AG09309 (cell line): Measurements from ENCODE around the gene CNIH3.
"Not testable (repeated sequence)": the region's sequence is repeated elsewhere in the genome, so short reads cannot be mapped to it uniquely, and the experiment has no call there.

ENCODE experiments used
- DNase-seq: peaks from one replicate; pipeline ENCODE4 v3.0.0-alpha.2; 2010; ENCODE audit warnings: low read depth
- H3K4me3 ChIP-seq: 2 replicates; pipeline ENCODE4 v1.5.1; 2011; ENCODE audit warnings: mild to moderate bottlenecking, low read depth, low read length, moderate library complexity; ENCODE audit not compliant: control insufficient read depth
- CTCF ChIP-seq: IDR thresholded peaks from 2 replicates; pipeline ENCODE4 v1.5.1; 2011; ENCODE audit warnings: mild to moderate bottlenecking, low read depth, low read length, inconsistent platforms; ENCODE audit not compliant: insufficient read depth, control insufficient read depth; ENCODE audit errors: missing control alignments

CNIH3 gene

GRCh38 chr1:224615861-224616755, at the start of gene CNIH3:
Gene CNIH3, plus strand, starts transcription at chr1:224616317. Its CDS starts 858 bp downstream, at chr1:224617175.
- no peak for TF ChIP-seq CTCF
- H3K4me3 ChIP-seq, result peak within 1 kb of the TSS; percentile 68
- no peak for DNase-seq

GRCh38 chr1:224566492-224566891, 49.6 kb upstream of the CNIH3 start:
- DNase-seq, H3K4me3 ChIP-seq: not testable (repeated sequence)

- no peak for TF ChIP-seq CTCF
- no peak overlapping the region for H3K4me3 ChIP-seq
- DNase-seq, result no peak
These were observed 46.8 kb upstream of the CNIH3 start for GRCh38 chr1:224569276-224569675.

GRCh38 chr1:224571975-224572374, 44.1 kb upstream of the CNIH3 start:
- not testable (repeated sequence) for H3K4me3 ChIP-seq, DNase-seq

- DNase-seq, result no peak
- TF ChIP-seq CTCF, result no peak
- H3K4me3 ChIP-seq, result no peak overlapping the region
These were observed 36.6 kb upstream of the CNIH3 start for GRCh38 chr1:224579526-224579925.

GRCh38 chr1:224580006-224580405, 36.1 kb upstream of the CNIH3 start:
- no peak for TF ChIP-seq CTCF
- H3K4me3 ChIP-seq, result no peak overlapping the region
- no peak for DNase-seq

- H3K4me3 ChIP-seq, result no peak overlapping the region
- DNase-seq, result no peak
- no peak for TF ChIP-seq CTCF
These were observed 34.1 kb upstream of the CNIH3 start for GRCh38 chr1:224582041-224582440.
